Transverse colon (tissue), 4 donors: ENCODE results near the gene ZNF101. TPM values are rescaled to one million over a fixed set of nuclear protein-coding genes. Genes with fewer than 3 reads are reported as not detected.

Experiments
- DNase-seq: peaks from one replicate; pipeline ENCODE4 v3.0.0-alpha.2; 2019
- H3K27ac ChIP-seq, 4 donors: fragments of 200-600 bp; sonication (generic); 2 replicates each; pipeline ENCODE4 v1.5.1; 2016 to 2018; ENCODE audit warnings: inconsistent platforms in 4 of 4
- H3K27me3 ChIP-seq: fragments of 200-600 bp; sonication (generic); 2 replicates; pipeline ENCODE4 v1.5.1; 2017; ENCODE audit warnings: inconsistent platforms
- H3K36me3 ChIP-seq, 4 donors: fragments of 200-600 bp; sonication (generic); 2 replicates each; pipeline ENCODE4 v1.5.1; 2017 to 2019; ENCODE audit warnings: inconsistent platforms in 4 of 4
- H3K4me1 ChIP-seq, 4 donors: fragments of 200-600 bp; sonication (generic); 2 replicates each; pipeline ENCODE4 v1.5.1; 2017 to 2020; ENCODE audit warnings: inconsistent platforms in 4 of 4
- H3K4me3 ChIP-seq, 4 donors: fragments of 200-600 bp; sonication (generic); 1 replicate in 1 of 4; 2 replicates in 3 of 4; pipeline versions ENCODE4 v1.5.1 to v1.6.1; 2017 to 2019; ENCODE audit warnings: inconsistent platforms in 4 of 4
- H3K9me3 ChIP-seq, 2 donors: fragments of 200-600 bp; sonication (generic); 2 replicates each; pipeline ENCODE4 v1.5.1; 2017 to 2019; ENCODE audit warnings: inconsistent platforms in 2 of 2
- CTCF ChIP-seq, 5 experiments: fragments of 200-600 bp in 3 of 5; fragments of 450-650 bp in 2 of 5; sonication (generic) in 3 of 5; IDR thresholded peaks; 1 replicate in 2 of 5; 2 replicates in 3 of 5; pipeline ENCODE4 v1.5.1; 2016 to 2017; ENCODE audit warnings: antibody characterized with exemption in 5 of 5, inconsistent platforms in 3 of 5, mild to moderate bottlenecking in 2 of 5, moderate library complexity in 1 of 5
- EP300 ChIP-seq: sonication (generic); formaldehyde crosslinking; IDR thresholded peaks from one replicate; pipeline ENCODE4 v1.6.1; 2017; ENCODE audit warnings: antibody characterized with exemption, low read depth
- POLR2A ChIP-seq: fragments of 450-650 bp; IDR thresholded peaks from one replicate; pipeline ENCODE4 v1.6.1; 2016; ENCODE audit warnings: antibody characterized with exemption, mild to moderate bottlenecking, moderate library complexity
- POLR2AphosphoS5 ChIP-seq, 3 donors: sonication (generic); formaldehyde crosslinking; IDR thresholded peaks; one replicate each; pipeline ENCODE4 v1.6.1; 2016; ENCODE audit warnings: antibody characterized with exemption in 3 of 3
- WGBS, 2 donors: methylation state at CpG; one replicate each; pipeline ENCODE4 v1.1.5; 2018; ENCODE audit warnings: low coverage in 1 of 2; 5-methylcytosine and 5-hydroxymethylcytosine counted together
- in situ Hi-C, 4 donors: fragments of 200-750 bp; cut with MboI; loops; one replicate each; pipeline versions ENCODE4 v1.15.0 to v1.15.1; 2017; ENCODE audit warnings: low sequenced_read_pairs in 3 of 4, low pct_ligation_motif_present in 1 of 4, low pct_unique_long_range_greater_than_20kb in 1 of 4
- intact Hi-C: fragments of 100-400 bp; cut with DNase I; formaldehyde crosslinking; loops from one replicate; pipeline ENCODE4 v1.15.1; 2023; ENCODE audit warnings: low total_unique reads
- total RNA-seq, 4 donors: library from RNA; depleted of rRNA; stranded (reverse); fragments of >200 nt; gene quantifications; one replicate each; pipeline ENCODE4 v1.1.0, GENCODE V29; 2016

The ZNF101 gene
- total RNA-seq, 4 donors from 2014 or later, result 6.8 to 16.8 (median 11.1) TPM

GRCh38 chr19:19659646-19660245 lies 8.9 kb upstream of the ZNF101 start:
- Histone ChIP-seq H3K4me1 (peaks cover 7 to 24% (median 12%) of the 10 kb centered on the region in 4 donors), H3K9me3 (no peaks in the 10 kb centered on the region), H3K27ac (no peak overlapping the region), H3K36me3 (peaks cover 0 to 44% (median 18%) of the 10 kb centered on the region in 4 donors), H3K4me3 (no peak overlapping the region), H3K27me3 (no peaks in the 10 kb centered on the region)
- intact Hi-C loops, result no loop called here
- in situ Hi-C loops, result no loop called here
- 87 to 90% methylated on average over 6 to 17 of the region's 17 CpGs for WGBS, 2 donors
- no peak for DNase-seq
- no peak for TF ChIP-seq POLR2AphosphoS5 (IDR thresholded peaks at IDR 0.05)
- TF ChIP-seq CTCF (IDR thresholded peaks at IDR 0.05), result no peak
- TF ChIP-seq POLR2A, result no peak
- TF ChIP-seq EP300, result no peak

GRCh38 chr19:19661141-19661674 lies 7.4 kb upstream of the ZNF101 start:
- no peak for TF ChIP-seq POLR2A
- TF ChIP-seq CTCF (IDR thresholded peaks at IDR 0.05), result no peak
- TF ChIP-seq POLR2AphosphoS5 (IDR thresholded peaks at IDR 0.05), result no peak
- TF ChIP-seq EP300, result no peak
- H3K36me3 ChIP-seq, result peaks cover 0 to 29% (median 12%) of the 10 kb centered on the region in 4 donors
- in situ Hi-C loops, result no loop called here
- peaks cover 7 to 24% (median 12%) of the 10 kb centered on the region in 4 donors for H3K4me1 ChIP-seq
- H3K27me3 ChIP-seq, result no peaks in the 10 kb centered on the region
- WGBS, 2 donors, result 78 to 85% methylated on average over 6 to 10 of the region's 10 CpGs
- no peaks in the 10 kb centered on the region for H3K9me3 ChIP-seq
- intact Hi-C loops, result no loop called here
- H3K4me3 ChIP-seq, result no peak overlapping the region
- DNase-seq, result no peak
- H3K27ac ChIP-seq, result peak overlapping the region in 2 of 4 donors; percentile 4 to 86

- no peaks in the 10 kb centered on the region for H3K9me3 ChIP-seq
- peaks cover 7 to 24% (median 12%) of the 10 kb centered on the region in 4 donors for H3K4me1 ChIP-seq
- no peaks in the 10 kb centered on the region for H3K27me3 ChIP-seq
- H3K4me3 ChIP-seq, result peak overlapping the region in 1 of 4 donors; percentile 70
- 66 to 69% methylated on average over 11 to 18 of the region's 18 CpGs for WGBS, 2 donors
- peak; percentile 45 for DNase-seq
- intact Hi-C loops (no loop called here), in situ Hi-C loops (no loop called here)
- H3K36me3 ChIP-seq, result peaks cover 0 to 25% (median 12%) of the 10 kb centered on the region in 4 donors
- TF ChIP-seq EP300, result no peak
- no peak for TF ChIP-seq CTCF (IDR thresholded peaks at IDR 0.05)
- peak overlapping the region; percentile 86 to 98 (median 90) for H3K27ac ChIP-seq
Measured at GRCh38 chr19:19661675-19662251, 6.9 kb upstream of the ZNF101 start.

GRCh38 chr19:19662344-19662743 lies 6.3 kb upstream of the ZNF101 start:
- H3K4me3 ChIP-seq, result peak overlapping the region in 2 of 4 donors; percentile 70 to 94
- WGBS, 2 donors, result 72 to 77% methylated on average over 2 to 8 of the region's 8 CpGs
- no peak for TF ChIP-seq CTCF (IDR thresholded peaks at IDR 0.05)
- TF ChIP-seq EP300, result no peak
- no peak for TF ChIP-seq POLR2AphosphoS5 (IDR thresholded peaks at IDR 0.05)
- no peak for TF ChIP-seq POLR2A
- intact Hi-C loops, result no loop called here
- in situ Hi-C loops, result no loop called here
- H3K4me1 ChIP-seq, result peaks cover 7 to 24% (median 12%) of the 10 kb centered on the region in 4 donors
- DNase-seq, result no peak
- H3K36me3 ChIP-seq, result peaks cover 0 to 19% (median 9%) of the 10 kb centered on the region in 4 donors
- H3K27ac ChIP-seq, result peak overlapping the region; percentile 86 to 98 (median 90)
- H3K9me3 ChIP-seq, result no peaks in the 10 kb centered on the region
- no peaks in the 10 kb centered on the region for H3K27me3 ChIP-seq
